Measurements from ENCODE around the gene SPATS2. TPM values are rescaled to one million over a fixed set of nuclear protein-coding genes. Genes with fewer than 3 reads are reported as not detected.

Gene SPATS2
- total RNA-seq, 1 donor from 2014 or later, result 46.3 TPM

GRCh38 chr12:49541911-49542505 is 174.7 kb downstream of the SPATS2 start:
- Mint-ChIP-seq H3K27ac (ENCODE audit: unreplicated experiment) (no peak overlapping the region), H3K9me3 (ENCODE audit: unreplicated experiment) (peaks cover 3% of the 10 kb centered on the region), H3K4me1 (ENCODE audit: low read depth, unreplicated experiment) (peaks cover 2% of the 10 kb centered on the region), H3K27me3 (ENCODE audit: low read depth, unreplicated experiment) (peaks cover 81% of the 10 kb centered on the region), H3K4me3 (ENCODE audit: unreplicated experiment) (no peak overlapping the region), H3K36me3 (ENCODE audit: low read depth, unreplicated experiment) (peaks cover 2% of the 10 kb centered on the region)
- Histone ChIP-seq H4K20me1 (ENCODE audit: insufficient read depth, low read length) (peaks cover 9% of the 10 kb centered on the region), H3K4me3 (ENCODE audit: insufficient read depth, low read depth, low read length) (no peak overlapping the region), H3K36me3 (ENCODE audit: insufficient read depth, low read length) (no peaks in the 10 kb centered on the region), H2AFZ (ENCODE audit: low read depth, low read length) (no peak overlapping the region), H3K27ac (ENCODE audit: low read depth, low read length) (no peak overlapping the region), H3K9me3 (ENCODE audit: insufficient read depth, low read depth, low read length) (no peaks in the 10 kb centered on the region), H3K4me1 (ENCODE audit: insufficient read depth, low read length) (peaks cover 13% of the 10 kb centered on the region), H3K79me2 (ENCODE audit: insufficient read depth, low read length) (no peaks in the 10 kb centered on the region), H3K4me2 (ENCODE audit: low read length) (no peak overlapping the region), H3K27me3 (ENCODE audit: insufficient read depth, low read length) (peaks cover 52% of the 10 kb centered on the region), H3K9ac (ENCODE audit: low read length) (no peak overlapping the region)
- TF ChIP-seq EZH2 (IDR thresholded peaks at IDR 0.05; ENCODE audit: insufficient read depth, low read length), result no peak
- TF ChIP-seq CTCF (IDR thresholded peaks at IDR 0.05; ENCODE audit: insufficient read depth, low read depth, low read length), result no peak
- DNase-seq (ENCODE audit: low read depth), result no peak
- FAIRE-seq, result no peak

GRCh38 chr12:49542592-49543160 is 175.4 kb downstream of the SPATS2 start:
- FAIRE-seq, result no peak
- no peak overlapping the region for H2AFZ ChIP-seq (ENCODE audit: low read depth, low read length)
- peaks cover 8% of the 10 kb centered on the region for H3K4me1 ChIP-seq (ENCODE audit: insufficient read depth, low read length)
- no peak overlapping the region for H3K27ac Mint-ChIP-seq (ENCODE audit: unreplicated experiment)
- DNase-seq (ENCODE audit: low read depth), result no peak
- H3K36me3 Mint-ChIP-seq (ENCODE audit: low read depth, unreplicated experiment), result peaks cover 2% of the 10 kb centered on the region
- H3K4me3 Mint-ChIP-seq (ENCODE audit: unreplicated experiment), result no peak overlapping the region
- H3K4me2 ChIP-seq (ENCODE audit: low read length), result no peak overlapping the region
- H3K9me3 Mint-ChIP-seq (ENCODE audit: unreplicated experiment), result peaks cover 3% of the 10 kb centered on the region
- no peak overlapping the region for H3K27ac ChIP-seq (ENCODE audit: low read depth, low read length)
- H3K9me3 ChIP-seq (ENCODE audit: insufficient read depth, low read depth, low read length), result no peaks in the 10 kb centered on the region
- peaks cover 5% of the 10 kb centered on the region for H4K20me1 ChIP-seq (ENCODE audit: insufficient read depth, low read length)
- no peak overlapping the region for H3K9ac ChIP-seq (ENCODE audit: low read length)
- H3K4me1 Mint-ChIP-seq (ENCODE audit: low read depth, unreplicated experiment), result peaks cover 2% of the 10 kb centered on the region
- TF ChIP-seq CTCF (IDR thresholded peaks at IDR 0.05; ENCODE audit: insufficient read depth, low read depth, low read length) (no peak), EZH2 (IDR thresholded peaks at IDR 0.05; ENCODE audit: insufficient read depth, low read length) (no peak)
- H3K27me3 Mint-ChIP-seq (ENCODE audit: low read depth, unreplicated experiment), result peaks cover 80% of the 10 kb centered on the region
- no peak overlapping the region for H3K4me3 ChIP-seq (ENCODE audit: insufficient read depth, low read depth, low read length)
- H3K79me2 ChIP-seq (ENCODE audit: insufficient read depth, low read length), result no peaks in the 10 kb centered on the region
- H3K36me3 ChIP-seq (ENCODE audit: insufficient read depth, low read length), result no peaks in the 10 kb centered on the region
- H3K27me3 ChIP-seq (ENCODE audit: insufficient read depth, low read length), result peaks cover 47% of the 10 kb centered on the region
